Neuron (in vitro differentiated cells): ENCODE results near the gene ZFYVE28.

Experiments
- H2AFZ ChIP-seq: one replicate; pipeline ENCODE4 v1.6.1; 2013; ENCODE audit warnings: low read depth, mild to moderate bottlenecking, inconsistent platforms, low read length, moderate library complexity
- H3K27me3 ChIP-seq: one replicate; pipeline ENCODE4 v1.6.1; 2013; ENCODE audit warnings: low read length; ENCODE audit not compliant: insufficient read depth
- H3K36me3 ChIP-seq: one replicate; pipeline ENCODE4 v1.6.1; 2013; ENCODE audit warnings: low read length; ENCODE audit not compliant: insufficient read depth
- H3K4me1 ChIP-seq: one replicate; pipeline ENCODE4 v1.6.1; 2013; ENCODE audit warnings: low read length; ENCODE audit not compliant: insufficient read depth
- H3K4me3 ChIP-seq: 2 replicates; pipeline ENCODE4 v1.5.1; 2013; ENCODE audit warnings: mild to moderate bottlenecking, low read length, moderate library complexity
- H3K9me3 ChIP-seq: one replicate; pipeline ENCODE4 v1.6.1; 2013; ENCODE audit warnings: low read length

The ZFYVE28 gene

GRCh38 chr4:2378898-2379297 is 39.5 kb downstream of the ZFYVE28 start:
- no peaks in the 10 kb centered on the region for H3K4me1 ChIP-seq
- H3K27me3 ChIP-seq = peaks cover 10% of the 10 kb centered on the region
- H3K36me3 ChIP-seq = no peaks in the 10 kb centered on the region
- H2AFZ ChIP-seq = no peak overlapping the region
- peaks cover 6% of the 10 kb centered on the region for H3K9me3 ChIP-seq
- H3K4me3 ChIP-seq = no peak overlapping the region

- Histone ChIP-seq H3K27me3 (peaks cover 10% of the 10 kb centered on the region), H3K9me3 (peaks cover 10% of the 10 kb centered on the region), H2AFZ (no peak overlapping the region), H3K4me3 (no peak overlapping the region), H3K4me1 (no peaks in the 10 kb centered on the region), H3K36me3 (no peaks in the 10 kb centered on the region)
Observed at GRCh38 chr4:2378401-2378800, 40.0 kb downstream of the ZFYVE28 start.

GRCh38 chr4:2377241-2377640 is 41.2 kb downstream of the ZFYVE28 start:
- no peak overlapping the region for H3K4me3 ChIP-seq
- peaks cover 10% of the 10 kb centered on the region for H3K9me3 ChIP-seq
- H3K27me3 ChIP-seq = peaks cover 10% of the 10 kb centered on the region
- H3K4me1 ChIP-seq = no peaks in the 10 kb centered on the region
- no peaks in the 10 kb centered on the region for H3K36me3 ChIP-seq
- H2AFZ ChIP-seq = no peak overlapping the region

- peaks cover 10% of the 10 kb centered on the region for H3K27me3 ChIP-seq
- no peaks in the 10 kb centered on the region for H3K4me1 ChIP-seq
- H3K4me3 ChIP-seq = no peak overlapping the region
- H3K36me3 ChIP-seq = no peaks in the 10 kb centered on the region
- H2AFZ ChIP-seq = no peak overlapping the region
- peaks cover 13% of the 10 kb centered on the region for H3K9me3 ChIP-seq
Observed at GRCh38 chr4:2375427-2375826, 43.0 kb downstream of the ZFYVE28 start.

- peaks cover 13% of the 10 kb centered on the region for H3K9me3 ChIP-seq
- H3K27me3 ChIP-seq = peaks cover 1% of the 10 kb centered on the region
- no peak overlapping the region for H3K4me3 ChIP-seq
- H3K4me1 ChIP-seq = no peaks in the 10 kb centered on the region
- no peaks in the 10 kb centered on the region for H3K36me3 ChIP-seq
- no peak overlapping the region for H2AFZ ChIP-seq
Observed at GRCh38 chr4:2373532-2373931, 44.9 kb downstream of the ZFYVE28 start.

GRCh38 chr4:2372488-2373030 is 45.9 kb downstream of the ZFYVE28 start:
- no peak overlapping the region for H3K4me3 ChIP-seq
- H3K4me1 ChIP-seq = no peaks in the 10 kb centered on the region
- no peak overlapping the region for H2AFZ ChIP-seq
- no peaks in the 10 kb centered on the region for H3K27me3 ChIP-seq
- no peaks in the 10 kb centered on the region for H3K36me3 ChIP-seq
- H3K9me3 ChIP-seq = peaks cover 13% of the 10 kb centered on the region

- Histone ChIP-seq H3K4me1 (no peaks in the 10 kb centered on the region), H3K36me3 (no peaks in the 10 kb centered on the region), H3K9me3 (peaks cover 13% of the 10 kb centered on the region), H2AFZ (no peak overlapping the region), H3K27me3 (no peaks in the 10 kb centered on the region), H3K4me3 (no peak overlapping the region)
Observed at GRCh38 chr4:2371765-2372487, 46.5 kb downstream of the ZFYVE28 start.

- H3K9me3 ChIP-seq = peaks cover 13% of the 10 kb centered on the region
- H3K27me3 ChIP-seq = peaks cover 2% of the 10 kb centered on the region
- H3K4me1 ChIP-seq = no peaks in the 10 kb centered on the region
- no peaks in the 10 kb centered on the region for H3K36me3 ChIP-seq
- H3K4me3 ChIP-seq = no peak overlapping the region
- no peak overlapping the region for H2AFZ ChIP-seq
Observed at GRCh38 chr4:2370597-2371320, 47.7 kb downstream of the ZFYVE28 start.

- Histone ChIP-seq H3K27me3 (peaks cover 2% of the 10 kb centered on the region), H2AFZ (no peak overlapping the region), H3K4me1 (no peaks in the 10 kb centered on the region), H3K4me3 (no peak overlapping the region), H3K36me3 (no peaks in the 10 kb centered on the region), H3K9me3 (peaks cover 7% of the 10 kb centered on the region)
Observed at GRCh38 chr4:2368746-2369437, 49.6 kb downstream of the ZFYVE28 start.

- H2AFZ ChIP-seq = no peak overlapping the region
- H3K27me3 ChIP-seq = peaks cover 2% of the 10 kb centered on the region
- H3K4me1 ChIP-seq = no peaks in the 10 kb centered on the region
- H3K9me3 ChIP-seq = peaks cover 3% of the 10 kb centered on the region
- no peak overlapping the region for H3K4me3 ChIP-seq
- no peaks in the 10 kb centered on the region for H3K36me3 ChIP-seq
Observed at GRCh38 chr4:2367626-2368025, 50.8 kb downstream of the ZFYVE28 start.

- H3K36me3 ChIP-seq = no peaks in the 10 kb centered on the region
- peaks cover 3% of the 10 kb centered on the region for H3K4me1 ChIP-seq
- no peak overlapping the region for H2AFZ ChIP-seq
- no peak overlapping the region for H3K4me3 ChIP-seq
- H3K27me3 ChIP-seq = peaks cover 4% of the 10 kb centered on the region
- peaks cover 3% of the 10 kb centered on the region for H3K9me3 ChIP-seq
Observed at GRCh38 chr4:2366252-2367192, 51.9 kb downstream of the ZFYVE28 start.

GRCh38 chr4:2365913-2366210 is 52.6 kb downstream of the ZFYVE28 start:
- Histone ChIP-seq H3K4me1 (peaks cover 3% of the 10 kb centered on the region), H2AFZ (no peak overlapping the region), H3K9me3 (peaks cover 3% of the 10 kb centered on the region), H3K4me3 (no peak overlapping the region), H3K27me3 (peaks cover 8% of the 10 kb centered on the region), H3K36me3 (no peaks in the 10 kb centered on the region)
